Activated CD8-positive, alpha-beta memory T cell treated with anti-CD3 and anti-CD28 coated beads, Interleukin-2, amount 10 ng/mL, durations not matched to agents 7 days and 5 days (primary cell): ENCODE results near the gene SGPL1. TPM values are rescaled to one million over a fixed set of nuclear protein-coding genes. Genes with fewer than 3 reads are reported as not detected.
"Not testable (repeated sequence)": the region's sequence is repeated elsewhere in the genome, so short reads cannot be mapped to it uniquely, and the experiment has no call there.

Experiments
- ATAC-seq: fragments of 150-1000 bp; cut with Tn5 transposase; one replicate; pipeline ENCODE4 v1.10.0; 2021; ENCODE audit warnings: moderate library complexity
- CTCF ChIA-PET: fragments of 350-600 bp; sonication (Branson Sonifier 250); formaldehyde crosslinking; loops from one replicate; lab custom pipeline; 2021; ENCODE audit warnings: antibody characterized with exemption; lab: Charles Lee
- DNase-seq: peaks from one replicate; pipeline ENCODE4 v3.0.0-alpha.2; 2020
- H3K27ac Mint-ChIP-seq: one replicate; pipeline ENCODE4 v1.8.0; 2021; ENCODE audit warnings: mild to moderate bottlenecking, mixed read lengths
- H3K27me3 Mint-ChIP-seq: one replicate; pipeline ENCODE4 v1.8.0; 2021; ENCODE audit warnings: mixed read lengths
- H3K36me3 Mint-ChIP-seq: one replicate; pipeline ENCODE4 v1.8.0; 2021; ENCODE audit warnings: mild to moderate bottlenecking, mixed read lengths
- H3K4me1 Mint-ChIP-seq: one replicate; pipeline ENCODE4 v1.8.0; 2021; ENCODE audit warnings: mixed read lengths
- H3K4me3 Mint-ChIP-seq: one replicate; pipeline ENCODE4 v1.8.0; 2021; ENCODE audit warnings: mild to moderate bottlenecking, moderate library complexity, mixed read lengths
- H3K9me3 Mint-ChIP-seq: one replicate; pipeline ENCODE4 v1.8.0; 2022; ENCODE audit warnings: low read depth, mixed read lengths
- total RNA-seq, 2 experiments: library from RNA; stranded (reverse); gene quantifications; one replicate each; pipeline ENCODE4 v1.2.3, GENCODE V29; 2021

SGPL1 gene
- total RNA-seq, 2 experiments from 2014 or later: 22.5 to 29.3 TPM

DNA sequence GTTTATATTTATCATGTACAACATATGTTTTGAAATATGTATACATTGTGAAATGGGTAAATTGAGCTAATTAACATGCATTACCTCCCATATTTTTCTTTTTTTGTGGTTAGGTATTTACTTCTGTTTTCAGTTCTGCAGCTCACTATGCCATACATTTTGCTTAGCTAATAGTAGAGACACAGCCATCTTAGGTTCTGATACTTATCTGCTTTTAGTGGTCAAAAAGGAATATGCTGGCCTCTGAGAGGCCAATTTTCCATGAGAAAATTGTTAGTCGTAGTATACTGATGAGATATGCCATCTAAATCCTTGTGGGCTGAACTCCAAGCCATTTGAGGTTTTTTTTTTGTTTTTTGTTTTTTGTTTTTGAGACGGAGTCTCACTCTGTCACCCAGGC lies 31.0 kb downstream of the SGPL1 start:
- Mint-ChIP-seq H3K27ac (no peak overlapping the region), H3K9me3 (peaks cover 2% of the 10 kb centered on the region), H3K36me3 (peaks cover 13% of the 10 kb centered on the region), H3K4me1 (peaks cover 19% of the 10 kb centered on the region), H3K4me3 (no peak overlapping the region), H3K27me3 (no peaks in the 10 kb centered on the region)
- CTCF ChIA-PET: no interaction called here
- ATAC-seq (no peak), DNase-seq (no peak)

GRCh38 chr10:70847659-70848360 lies 32.1 kb downstream of the SGPL1 start:
- H3K27me3 Mint-ChIP-seq: no peaks in the 10 kb centered on the region
- ATAC-seq: no peak
- H3K9me3 Mint-ChIP-seq: no peaks in the 10 kb centered on the region
- peak overlapping the region; percentile 35 for H3K27ac Mint-ChIP-seq
- no peak overlapping the region for H3K4me3 Mint-ChIP-seq
- CTCF ChIA-PET: no interaction called here
- peaks cover 10% of the 10 kb centered on the region for H3K36me3 Mint-ChIP-seq
- H3K4me1 Mint-ChIP-seq: peaks cover 18% of the 10 kb centered on the region
- no peak for DNase-seq

- no peak overlapping the region for H3K27ac Mint-ChIP-seq
- no peaks in the 10 kb centered on the region for H3K9me3 Mint-ChIP-seq
- no peaks in the 10 kb centered on the region for H3K27me3 Mint-ChIP-seq
- no peak for DNase-seq
- peaks cover 18% of the 10 kb centered on the region for H3K4me1 Mint-ChIP-seq
- H3K4me3 Mint-ChIP-seq: no peak overlapping the region
- CTCF ChIA-PET: interaction anchor here (1.1 kb wide), 1 partner anchor 33 kb away, joined by 3 read pairs; no protein-coding TSS in a partner anchor
- no peak for ATAC-seq
- H3K36me3 Mint-ChIP-seq: peaks cover 7% of the 10 kb centered on the region
Observed at GRCh38 chr10:70849582-70850016, 33.9 kb downstream of the SGPL1 start.

DNA sequence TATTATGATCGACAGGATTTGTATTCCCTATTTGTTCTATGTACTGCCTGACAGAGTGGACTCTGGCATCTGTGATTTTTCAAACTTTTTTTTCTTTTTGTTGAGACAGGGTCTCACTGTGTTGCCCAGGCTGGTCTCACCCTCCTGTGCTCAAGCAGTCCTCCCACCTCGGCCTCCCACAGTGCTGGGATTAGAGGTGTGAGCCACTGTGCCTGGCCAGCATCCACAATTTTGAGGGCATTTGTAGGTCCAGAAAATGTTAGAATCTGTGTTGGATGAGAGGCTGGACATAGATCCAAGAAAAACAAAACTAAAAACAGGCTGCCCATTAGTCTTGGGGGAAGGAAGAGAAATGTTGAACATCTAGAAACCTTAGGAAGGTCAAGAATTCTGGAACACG lies 34.3 kb downstream of the SGPL1 start:
- no peaks in the 10 kb centered on the region for H3K27me3 Mint-ChIP-seq
- no peak overlapping the region for H3K27ac Mint-ChIP-seq
- CTCF ChIA-PET: no interaction called here
- ATAC-seq: no peak
- no peak for DNase-seq
- H3K4me1 Mint-ChIP-seq: peaks cover 18% of the 10 kb centered on the region
- H3K36me3 Mint-ChIP-seq: peaks cover 7% of the 10 kb centered on the region
- H3K4me3 Mint-ChIP-seq: no peak overlapping the region
- no peaks in the 10 kb centered on the region for H3K9me3 Mint-ChIP-seq

DNA sequence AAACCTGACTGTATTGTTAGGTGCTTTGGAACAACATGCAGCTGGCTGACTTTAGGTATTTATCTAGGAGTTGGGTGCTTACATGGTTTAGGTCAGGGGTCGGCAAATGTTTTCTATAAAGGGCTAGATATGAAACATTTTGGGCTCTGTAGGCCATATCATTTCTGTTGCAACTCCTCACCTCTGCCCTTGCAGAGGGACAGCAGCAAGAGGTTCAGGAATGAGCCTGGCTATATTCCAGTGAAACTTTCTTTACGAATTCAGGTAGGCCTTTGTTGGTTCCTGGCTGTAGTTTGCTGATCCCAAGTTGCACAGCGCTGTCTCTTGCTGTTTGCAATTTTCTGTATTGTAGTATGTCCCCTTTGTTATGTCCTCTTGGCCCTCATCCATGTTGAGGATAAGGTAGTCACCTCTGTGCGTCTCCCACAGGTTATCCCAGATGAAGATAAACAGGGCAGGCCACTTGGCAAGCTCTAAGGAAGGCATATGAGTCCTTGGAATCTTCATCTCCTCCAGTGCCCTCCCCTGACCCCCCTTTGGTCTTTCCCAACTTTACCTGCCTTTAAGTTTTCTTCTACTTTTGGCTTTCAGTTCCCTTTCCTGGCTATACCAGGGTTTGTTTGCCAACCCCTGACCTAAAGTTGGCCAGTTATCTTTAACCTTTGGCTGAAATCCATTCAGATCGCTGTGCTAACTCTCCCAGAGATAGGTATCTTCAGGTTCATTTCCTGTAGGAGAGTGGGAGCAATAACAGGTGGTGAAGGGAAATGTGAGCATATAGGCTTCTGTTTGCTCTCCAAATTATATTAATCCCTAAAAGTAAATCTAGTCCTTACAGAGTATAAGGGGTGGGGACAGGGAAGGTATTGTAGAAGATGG lies 36.1 kb downstream of the SGPL1 start:
- CTCF ChIA-PET: no interaction called here
- Mint-ChIP-seq H3K27me3 (no peaks in the 10 kb centered on the region), H3K4me1 (peaks cover 25% of the 10 kb centered on the region), H3K9me3 (no peaks in the 10 kb centered on the region), H3K36me3 (peaks cover 6% of the 10 kb centered on the region), H3K27ac (no peak overlapping the region), H3K4me3 (no peak overlapping the region)
- ATAC-seq (no peak), DNase-seq (no peak)

- no peaks in the 10 kb centered on the region for H3K27me3 Mint-ChIP-seq
- H3K36me3 Mint-ChIP-seq: peaks cover 13% of the 10 kb centered on the region
- H3K9me3 Mint-ChIP-seq: no peaks in the 10 kb centered on the region
- CTCF ChIA-PET: interaction anchor here (0.8 to 0.9 kb wide), 2 partner anchors 20 to 122 kb away, joined by 3 read pairs; no protein-coding TSS in a partner anchor
- ATAC-seq (no peak), DNase-seq (no peak)
- no peak overlapping the region for H3K4me3 Mint-ChIP-seq
- no peak overlapping the region for H3K27ac Mint-ChIP-seq
- H3K4me1 Mint-ChIP-seq: peaks cover 24% of the 10 kb centered on the region
Observed at GRCh38 chr10:70853038-70853437, 37.3 kb downstream of the SGPL1 start.

DNA sequence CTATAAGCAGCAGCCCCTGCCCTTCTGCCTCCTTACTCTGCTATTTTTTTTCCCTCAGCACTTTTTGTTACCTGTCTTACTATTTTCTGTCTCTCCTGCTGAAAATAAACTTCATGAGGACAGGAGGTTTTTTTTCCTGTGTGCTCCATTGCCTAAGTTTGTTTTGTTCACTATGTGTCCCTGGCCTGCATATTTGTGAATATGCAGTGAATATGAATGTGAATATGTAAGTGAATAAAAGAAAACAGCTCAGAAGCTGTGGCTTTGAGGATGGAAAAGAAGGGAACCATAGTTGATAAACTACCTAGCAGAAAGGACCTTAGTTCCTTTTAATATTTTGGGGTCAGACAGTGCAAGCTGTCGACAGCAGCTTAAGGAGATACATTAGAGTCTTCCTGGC lies 37.7 kb downstream of the SGPL1 start:
- peaks cover 14% of the 10 kb centered on the region for H3K36me3 Mint-ChIP-seq
- no peak overlapping the region for H3K27ac Mint-ChIP-seq
- H3K9me3 Mint-ChIP-seq: no peaks in the 10 kb centered on the region
- CTCF ChIA-PET: interaction anchor here (0.8 to 0.9 kb wide), 2 partner anchors 20 to 122 kb away, joined by 3 read pairs; no protein-coding TSS in a partner anchor
- H3K4me3 Mint-ChIP-seq: no peak overlapping the region
- H3K27me3 Mint-ChIP-seq: no peaks in the 10 kb centered on the region
- peaks cover 23% of the 10 kb centered on the region for H3K4me1 Mint-ChIP-seq
- ATAC-seq (no peak), DNase-seq (no peak)

GRCh38 chr10:70856454-70856853 lies 40.7 kb downstream of the SGPL1 start:
- DNase-seq (no peak), ATAC-seq (no peak)
- H3K4me1 Mint-ChIP-seq: peaks cover 16% of the 10 kb centered on the region
- CTCF ChIA-PET: interaction anchor here (1.2 kb wide), 1 partner anchor 20 kb away, joined by 3 read pairs; no protein-coding TSS in a partner anchor
- peaks cover 23% of the 10 kb centered on the region for H3K36me3 Mint-ChIP-seq
- no peaks in the 10 kb centered on the region for H3K9me3 Mint-ChIP-seq
- H3K27ac Mint-ChIP-seq: no peak overlapping the region
- no peak overlapping the region for H3K4me3 Mint-ChIP-seq
- no peaks in the 10 kb centered on the region for H3K27me3 Mint-ChIP-seq

GRCh38 chr10:70858759-70859158 lies 43.0 kb downstream of the SGPL1 start:
- no peak overlapping the region for H3K4me3 Mint-ChIP-seq
- H3K4me1 Mint-ChIP-seq: peaks cover 22% of the 10 kb centered on the region
- DNase-seq (no peak), ATAC-seq (no peak)
- no peak overlapping the region for H3K27ac Mint-ChIP-seq
- CTCF ChIA-PET: no interaction called here
- H3K27me3 Mint-ChIP-seq: no peaks in the 10 kb centered on the region
- peaks cover 29% of the 10 kb centered on the region for H3K36me3 Mint-ChIP-seq
- H3K9me3 Mint-ChIP-seq: no peaks in the 10 kb centered on the region

DNA sequence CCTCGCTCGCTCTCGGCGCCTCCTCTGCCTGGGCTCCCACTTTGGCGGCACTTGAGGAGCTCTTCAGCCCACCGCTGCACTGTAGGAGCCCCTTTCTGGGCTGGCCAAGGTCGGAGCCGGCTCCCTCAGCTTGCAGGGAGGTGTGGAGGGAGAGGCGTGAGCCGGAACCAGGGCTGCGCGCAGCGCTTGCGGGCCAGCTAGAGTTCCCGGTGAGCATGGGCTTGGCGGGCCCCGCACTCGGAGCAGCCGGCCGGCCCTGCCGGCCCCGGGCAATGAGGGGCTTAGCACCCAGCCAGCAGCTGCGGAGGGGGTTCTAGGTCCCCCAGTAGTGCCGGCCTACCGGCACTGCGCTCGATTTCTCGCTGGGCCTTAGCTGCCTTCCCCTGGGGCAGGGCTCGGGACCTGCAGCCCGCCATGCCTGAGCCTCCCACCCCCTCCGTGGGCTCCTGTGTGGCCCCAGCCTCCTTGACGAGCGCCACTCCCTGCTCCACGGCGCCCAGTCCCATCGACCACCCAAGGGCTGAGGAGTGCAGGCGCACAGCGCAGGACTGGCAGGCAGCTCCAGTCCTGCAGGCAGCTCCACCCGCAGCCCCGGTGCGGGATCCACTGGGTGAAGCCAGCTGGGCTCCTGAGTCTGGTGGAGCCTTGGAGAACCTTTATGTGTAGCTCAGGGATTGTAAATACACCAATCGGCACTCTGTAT lies 45.9 kb downstream of the SGPL1 start:
- not testable (repeated sequence) for H3K9me3 Mint-ChIP-seq

DNA sequence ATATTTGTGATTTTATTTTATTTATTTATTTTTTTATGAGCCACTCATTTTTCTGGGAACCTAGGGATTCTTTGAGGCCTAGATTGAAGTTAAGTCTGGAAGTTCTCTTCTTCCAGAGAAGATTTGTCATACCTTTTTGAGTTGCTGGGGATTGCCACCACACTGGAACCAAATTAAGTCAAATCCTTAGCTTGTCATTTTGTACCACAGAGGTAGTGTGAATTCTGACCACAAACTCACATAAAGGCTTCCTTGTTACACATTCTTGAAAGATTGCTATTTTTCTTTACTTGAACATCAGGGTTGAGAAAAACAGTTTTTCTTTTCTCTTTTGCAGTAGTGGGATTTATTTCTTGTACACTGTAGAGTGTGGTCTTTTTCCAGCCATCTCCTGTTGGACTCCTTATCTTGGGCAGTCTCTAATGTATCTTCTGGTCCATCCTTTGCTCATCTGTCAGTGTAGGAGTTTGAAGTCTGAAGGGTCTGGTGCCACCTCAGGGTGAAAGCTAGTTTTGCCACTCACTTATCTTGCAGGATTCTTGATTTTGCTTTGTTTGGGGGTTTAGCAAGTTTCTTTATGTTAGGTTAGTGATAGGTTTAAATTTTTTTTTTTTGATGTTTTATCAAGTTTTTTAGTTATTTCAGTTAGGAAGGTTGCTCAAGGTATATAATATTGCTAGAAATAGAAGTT lies 47.9 kb downstream of the SGPL1 start:
- DNase-seq (no peak), ATAC-seq (no peak)
- peaks cover 17% of the 10 kb centered on the region for H3K36me3 Mint-ChIP-seq
- no peak overlapping the region for H3K27ac Mint-ChIP-seq
- no peak overlapping the region for H3K4me3 Mint-ChIP-seq
- no peaks in the 10 kb centered on the region for H3K27me3 Mint-ChIP-seq
- H3K4me1 Mint-ChIP-seq: peaks cover 21% of the 10 kb centered on the region
- H3K9me3 Mint-ChIP-seq: no peaks in the 10 kb centered on the region
- CTCF ChIA-PET: interaction anchor here (1.2 kb wide), 1 partner anchor 14 kb away, joined by 3 read pairs; no protein-coding TSS in a partner anchor

More for the DNA sequence above, 45.9 kb downstream of the SGPL1 start:
- Mint-ChIP-seq H3K36me3 (peaks cover 27% of the 10 kb centered on the region), H3K4me1 (peaks cover 26% of the 10 kb centered on the region)
- ATAC-seq, H3K27ac Mint-ChIP-seq, H3K27me3 Mint-ChIP-seq, CTCF ChIA-PET, DNase-seq, H3K4me3 Mint-ChIP-seq: not testable (repeated sequence)

GRCh38 chr10:70864935-70865334 lies 49.2 kb downstream of the SGPL1 start:
- peaks cover 11% of the 10 kb centered on the region for H3K36me3 Mint-ChIP-seq
- CTCF ChIA-PET: no interaction called here
- no peaks in the 10 kb centered on the region for H3K27me3 Mint-ChIP-seq
- no peak overlapping the region for H3K27ac Mint-ChIP-seq
- ATAC-seq (no peak), DNase-seq (no peak)
- H3K4me3 Mint-ChIP-seq: no peak overlapping the region
- H3K4me1 Mint-ChIP-seq: peaks cover 21% of the 10 kb centered on the region
- H3K9me3 Mint-ChIP-seq: no peaks in the 10 kb centered on the region

GRCh38 chr10:70866424-70866823 lies 50.7 kb downstream of the SGPL1 start:
- Mint-ChIP-seq H3K27ac (no peak overlapping the region), H3K4me1 (peaks cover 19% of the 10 kb centered on the region), H3K9me3 (no peaks in the 10 kb centered on the region), H3K4me3 (no peak overlapping the region), H3K27me3 (no peaks in the 10 kb centered on the region), H3K36me3 (peaks cover 7% of the 10 kb centered on the region)
- DNase-seq (no peak), ATAC-seq (no peak)
- CTCF ChIA-PET: no interaction called here
